ENCODE data around the gene FOXJ2.
A peak's percentile ranks its signal among the peaks of the same experiment; 100 is the strongest.
"Not testable (repeated sequence)": the region's sequence is repeated elsewhere in the genome, so short reads cannot be mapped to it uniquely, and the experiment has no call there.

Gene FOXJ2

DNA sequence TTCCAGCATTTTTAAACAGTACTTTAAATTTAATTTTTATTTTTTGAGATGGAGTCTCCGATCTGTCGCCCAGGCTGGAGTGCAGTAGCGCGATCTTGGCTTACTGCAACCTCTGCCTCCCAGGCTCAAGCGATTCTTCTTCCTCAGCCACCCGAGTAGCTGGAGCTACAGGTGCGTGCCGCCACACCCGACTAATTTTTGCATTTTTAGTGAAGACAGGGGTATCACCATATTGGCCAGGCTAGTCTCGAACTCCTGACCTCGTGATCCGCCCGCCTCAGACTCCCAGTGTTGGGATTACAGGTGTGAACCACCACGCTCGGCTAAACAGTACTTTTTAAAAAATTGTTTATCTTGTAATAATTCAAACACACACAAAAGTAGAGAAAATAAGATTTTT lies 4.2 kb upstream of the FOXJ2 start:
- DNase-seq (ENCODE audit: low read depth in 2 of 3, low spot score in 2 of 3) = no peak

DNA sequence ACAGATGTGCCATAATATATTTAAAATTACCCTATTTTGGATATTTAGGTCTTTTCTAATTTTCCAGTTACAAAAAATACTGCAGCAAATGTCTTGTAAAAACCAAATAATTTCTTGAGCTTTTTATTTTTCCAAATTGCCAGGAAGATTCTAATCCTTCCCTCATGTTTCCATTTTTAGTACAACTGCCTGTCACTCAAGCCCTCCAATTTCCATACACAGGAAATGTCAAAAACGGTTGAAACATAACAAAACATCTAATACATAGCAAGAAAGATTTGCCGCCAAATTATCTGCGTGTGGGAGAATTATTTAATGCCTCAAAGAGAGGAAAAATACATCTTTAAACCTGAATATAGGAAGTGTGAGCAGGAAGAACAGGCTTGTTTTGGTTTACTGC lies 2.3 kb upstream of the FOXJ2 start:
- DNase-seq (ENCODE audit: low read depth in 2 of 3, low spot score in 2 of 3) = no peak

DNA sequence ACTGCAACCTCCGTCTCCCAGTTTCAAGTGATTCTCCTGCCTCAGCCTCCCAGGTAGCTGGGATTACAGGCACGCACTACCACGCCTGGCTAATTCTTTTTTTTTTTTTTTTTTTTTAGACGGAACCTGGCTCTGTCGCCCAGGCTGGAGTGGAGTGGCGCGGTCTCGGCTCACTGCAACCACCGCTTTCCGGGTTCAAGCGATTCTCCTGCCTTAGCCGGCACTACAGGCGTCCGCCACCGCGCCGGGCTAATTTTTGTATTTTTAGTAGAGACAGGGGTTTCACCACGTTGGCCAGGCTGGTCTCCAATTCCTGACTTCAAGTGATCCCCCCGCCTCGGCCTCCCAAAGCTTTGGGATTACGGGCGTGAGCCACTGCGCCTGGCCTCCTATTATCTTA lies 1.5 kb upstream of the FOXJ2 start:
- not testable (repeated sequence) for DNase-seq (ENCODE audit: low read depth in 2 of 3, low spot score in 2 of 3)

DNA sequence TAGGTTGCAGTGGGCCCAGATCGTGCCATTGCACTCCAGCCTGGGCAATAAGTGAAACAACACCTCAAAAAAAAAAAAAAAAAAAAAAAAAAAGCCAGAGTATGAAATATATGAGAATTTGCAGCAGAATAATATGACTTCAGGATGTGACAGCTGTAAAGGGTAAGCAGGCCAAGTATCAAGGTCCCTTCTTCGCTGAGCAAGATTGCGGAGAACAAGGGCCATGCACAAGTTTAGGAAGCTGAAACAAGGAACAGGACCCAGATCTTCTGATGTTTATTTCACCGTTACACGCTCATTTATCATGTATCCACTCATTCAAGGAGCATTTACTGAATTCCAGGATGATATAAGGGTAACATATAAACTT lies 659 bp upstream of the FOXJ2 start:
- DNase-seq (ENCODE audit: low read depth in 2 of 3, low spot score in 2 of 3) = no peak

DNA sequence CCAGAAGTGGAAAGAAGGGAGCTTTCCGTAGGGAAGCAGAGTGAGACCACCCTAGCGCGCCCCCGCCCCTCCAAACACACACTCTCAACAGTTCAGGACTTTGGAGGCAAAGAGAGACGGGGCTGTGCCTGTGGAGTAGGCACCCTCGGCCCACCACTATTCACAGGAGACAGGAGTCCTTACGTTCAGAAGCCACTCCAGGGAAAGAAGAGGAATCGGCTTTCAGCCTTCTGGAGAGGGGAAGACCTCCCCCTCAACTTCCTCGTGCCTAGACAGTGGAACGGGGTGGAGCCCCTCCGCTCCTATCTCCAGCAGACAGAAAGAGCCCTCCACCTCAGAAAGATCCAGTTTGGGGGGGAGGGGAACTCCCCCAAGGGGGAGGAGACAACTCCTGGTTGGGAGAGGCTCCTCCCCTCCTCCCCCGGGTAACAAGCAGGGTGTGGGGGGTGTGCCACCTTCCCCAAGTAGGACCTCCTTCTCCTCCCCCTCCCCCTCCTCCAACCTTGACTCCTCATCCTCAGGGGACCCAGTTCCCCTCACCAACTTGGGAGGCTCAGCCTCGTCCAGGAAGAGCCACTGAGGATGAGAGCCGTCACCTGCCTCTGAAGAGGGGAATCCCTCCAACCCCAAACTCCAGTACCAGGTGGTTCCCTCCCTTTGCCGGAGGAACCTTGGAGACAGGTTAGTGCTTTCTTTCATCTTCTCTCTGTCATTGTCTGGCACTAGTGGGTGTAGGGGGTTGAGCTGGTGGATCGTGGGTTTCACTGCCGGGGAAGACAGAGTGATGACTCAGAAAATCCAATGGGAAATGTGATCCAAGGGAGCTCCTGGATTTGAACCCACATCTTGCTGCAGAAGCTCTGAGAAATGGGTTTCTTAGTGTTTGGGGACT lies 883 bp downstream of the FOXJ2 start:
- no peak for DNase-seq (ENCODE audit: low read depth in 2 of 3, low spot score in 2 of 3)

DNA sequence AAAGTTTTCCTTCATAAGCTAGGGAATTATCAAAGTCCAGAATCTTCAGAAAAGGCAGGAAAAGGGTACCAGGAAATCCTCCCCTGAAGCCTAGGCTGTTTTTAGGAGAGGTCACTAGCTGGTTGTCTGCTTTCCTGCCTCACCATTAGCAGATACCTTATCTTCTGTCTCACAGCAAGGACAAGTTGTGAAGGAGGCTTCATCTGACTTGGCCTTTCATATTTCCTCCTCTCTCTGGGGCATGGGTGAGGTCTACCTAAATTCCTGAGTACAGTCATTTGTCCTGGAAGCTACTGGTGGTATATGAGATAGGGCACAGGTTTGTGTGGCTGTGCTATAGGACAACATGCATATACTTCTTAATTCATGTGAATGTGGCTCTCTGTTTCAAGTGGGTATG lies 2.3 kb downstream of the FOXJ2 start:
- DNase-seq (ENCODE audit: low read depth in 2 of 3, low spot score in 2 of 3) = no peak

DNA sequence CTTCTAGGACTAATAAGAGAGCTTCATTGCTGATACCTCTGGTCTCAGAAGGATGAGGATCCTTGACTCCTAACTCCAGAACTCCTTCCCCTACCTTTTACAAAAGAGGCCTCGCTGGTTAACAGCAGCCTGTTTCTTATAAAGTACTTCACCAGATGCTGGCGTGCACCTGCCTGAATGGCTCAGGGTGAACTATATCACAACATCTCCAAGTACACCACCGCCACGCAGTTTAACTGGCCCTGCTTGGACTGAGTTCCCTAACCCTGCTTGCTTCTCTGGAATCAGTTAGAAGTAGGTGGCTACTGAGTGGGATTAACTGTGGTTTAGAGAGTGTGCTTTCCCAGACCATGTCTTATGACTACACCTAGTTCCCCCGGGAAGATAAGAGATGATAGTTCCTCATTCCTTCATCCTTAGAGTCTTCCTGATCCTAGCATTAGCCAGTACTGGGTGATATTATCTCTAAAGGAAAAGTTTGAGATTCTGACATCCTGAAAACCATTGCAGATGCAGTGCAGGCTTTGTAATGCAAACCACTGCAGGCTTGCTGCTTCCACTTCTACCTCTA lies 3.0 kb downstream of the FOXJ2 start:
- no peak for DNase-seq (ENCODE audit: low read depth in 2 of 3, low spot score in 2 of 3)

DNA sequence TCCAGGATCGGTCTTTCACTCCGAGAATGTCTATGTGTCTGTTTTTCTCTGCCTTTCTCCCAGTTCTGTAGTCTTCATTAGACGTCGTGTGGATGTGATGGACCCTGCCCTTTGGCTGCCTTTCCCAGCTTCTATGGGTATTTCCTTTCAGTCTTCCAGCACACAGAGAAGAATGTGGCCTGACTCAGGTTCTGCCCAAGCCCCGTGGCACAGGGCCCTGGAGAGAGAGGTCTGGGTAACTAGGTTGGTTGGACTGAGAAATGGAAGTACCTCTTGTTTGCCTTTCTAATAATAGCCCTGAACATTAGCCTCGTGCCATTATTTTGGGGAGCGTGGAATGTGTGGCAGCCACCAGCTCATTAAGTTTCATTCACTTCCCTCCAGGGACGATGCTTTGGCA lies 3.8 kb downstream of the FOXJ2 start:
- DNase-seq (ENCODE audit: low read depth in 2 of 3, low spot score in 2 of 3) = no peak

DNA sequence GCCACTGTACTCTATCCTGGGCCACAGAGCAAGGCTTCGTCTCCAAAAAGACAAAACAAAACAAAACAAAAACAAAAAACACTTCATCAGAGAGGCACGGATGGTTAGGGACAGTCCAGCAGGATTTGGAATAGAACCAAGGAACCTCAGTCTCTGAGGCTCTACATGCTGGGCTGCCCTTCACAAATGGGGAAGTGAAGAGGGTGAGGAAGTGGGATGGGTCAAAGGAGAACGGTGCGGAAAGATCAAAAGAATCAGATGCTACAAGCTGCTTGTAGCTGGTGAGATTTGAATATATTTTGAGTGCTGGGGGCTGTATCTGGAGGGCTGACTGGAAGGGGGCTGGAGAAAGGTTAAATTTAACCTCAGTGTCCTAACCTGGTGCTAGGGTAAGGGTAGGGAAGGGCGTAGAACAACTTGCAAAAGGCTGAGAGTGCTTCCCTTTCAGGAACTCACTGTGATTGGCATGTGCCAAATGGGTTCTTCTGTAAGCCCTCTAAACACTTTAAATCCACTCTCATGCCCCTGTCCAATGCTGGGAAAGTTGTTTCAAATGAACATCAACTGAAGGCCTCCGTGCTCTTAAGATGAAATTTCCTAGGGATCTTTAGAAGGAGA lies 4.6 kb downstream of the FOXJ2 start:
- DNase-seq (ENCODE audit: low read depth in 2 of 3, low spot score in 2 of 3) = no peak

DNA sequence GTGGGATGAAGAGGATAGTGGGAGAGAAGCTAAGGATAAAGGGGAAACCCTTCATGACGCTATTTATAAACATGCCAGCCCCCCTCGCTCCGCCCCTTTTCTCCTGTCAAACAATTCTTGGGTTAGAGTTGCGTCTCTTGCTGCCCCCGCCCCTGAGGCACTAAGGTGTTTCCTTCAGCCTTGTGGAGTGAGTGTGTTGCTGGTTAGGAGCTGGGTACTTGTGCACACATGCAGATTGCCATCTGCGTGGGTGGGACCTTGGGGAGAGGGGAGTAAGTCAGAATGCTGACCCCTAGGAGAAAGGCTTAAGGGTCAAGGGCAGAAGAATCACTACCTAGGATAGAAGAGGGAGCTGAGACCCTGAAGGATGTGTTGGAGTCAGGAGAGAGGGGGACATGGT lies 5.4 kb downstream of the FOXJ2 start:
- no peak for DNase-seq (ENCODE audit: low read depth in 2 of 3, low spot score in 2 of 3)

DNA sequence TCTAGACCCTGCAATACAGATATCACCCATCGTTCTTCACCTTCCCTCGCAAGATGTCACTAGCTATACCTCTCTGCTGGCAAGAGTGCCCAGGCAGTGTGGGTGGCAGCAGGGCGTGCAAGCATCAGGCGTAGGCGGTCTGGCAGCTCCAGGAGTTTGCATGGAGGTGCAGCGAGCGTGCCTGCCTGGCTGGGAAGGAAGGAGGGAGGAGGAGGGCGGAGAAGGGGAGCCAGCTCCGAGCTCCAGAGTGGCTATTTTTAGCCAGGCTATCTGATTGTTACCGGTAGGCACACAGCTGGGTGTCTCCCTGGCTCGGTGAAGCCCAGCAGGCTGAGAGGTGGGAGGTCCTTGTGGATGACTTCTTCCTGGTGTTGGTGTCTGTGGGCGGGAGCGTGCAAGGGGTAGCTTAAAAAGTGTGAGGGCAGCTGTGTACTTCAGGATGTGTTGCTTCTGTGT lies 6.2 kb downstream of the FOXJ2 start:
- no peak for DNase-seq (ENCODE audit: low read depth in 2 of 3, low spot score in 2 of 3)

DNA sequence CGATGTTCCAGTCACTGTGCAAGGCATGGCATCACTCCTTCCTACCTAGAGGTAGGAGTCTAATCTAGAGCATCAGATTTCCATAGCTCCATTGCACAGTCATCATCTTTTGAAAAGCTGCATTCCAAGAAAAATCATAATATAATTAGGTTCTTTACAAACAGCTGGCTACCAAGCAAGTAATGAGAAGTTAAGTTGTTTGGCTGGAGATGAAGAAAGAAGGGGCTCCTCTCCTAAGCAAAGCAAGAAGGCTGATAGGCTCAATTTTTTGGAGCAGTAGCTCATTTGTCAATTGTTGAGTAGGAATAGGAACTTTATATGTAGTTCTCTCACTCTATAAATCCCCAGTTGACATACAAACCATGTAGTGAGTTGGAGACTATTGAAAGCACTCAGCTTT lies 8.3 kb downstream of the FOXJ2 start:
- DNase-seq (ENCODE audit: low read depth in 2 of 3, low spot score in 2 of 3) = no peak

DNA sequence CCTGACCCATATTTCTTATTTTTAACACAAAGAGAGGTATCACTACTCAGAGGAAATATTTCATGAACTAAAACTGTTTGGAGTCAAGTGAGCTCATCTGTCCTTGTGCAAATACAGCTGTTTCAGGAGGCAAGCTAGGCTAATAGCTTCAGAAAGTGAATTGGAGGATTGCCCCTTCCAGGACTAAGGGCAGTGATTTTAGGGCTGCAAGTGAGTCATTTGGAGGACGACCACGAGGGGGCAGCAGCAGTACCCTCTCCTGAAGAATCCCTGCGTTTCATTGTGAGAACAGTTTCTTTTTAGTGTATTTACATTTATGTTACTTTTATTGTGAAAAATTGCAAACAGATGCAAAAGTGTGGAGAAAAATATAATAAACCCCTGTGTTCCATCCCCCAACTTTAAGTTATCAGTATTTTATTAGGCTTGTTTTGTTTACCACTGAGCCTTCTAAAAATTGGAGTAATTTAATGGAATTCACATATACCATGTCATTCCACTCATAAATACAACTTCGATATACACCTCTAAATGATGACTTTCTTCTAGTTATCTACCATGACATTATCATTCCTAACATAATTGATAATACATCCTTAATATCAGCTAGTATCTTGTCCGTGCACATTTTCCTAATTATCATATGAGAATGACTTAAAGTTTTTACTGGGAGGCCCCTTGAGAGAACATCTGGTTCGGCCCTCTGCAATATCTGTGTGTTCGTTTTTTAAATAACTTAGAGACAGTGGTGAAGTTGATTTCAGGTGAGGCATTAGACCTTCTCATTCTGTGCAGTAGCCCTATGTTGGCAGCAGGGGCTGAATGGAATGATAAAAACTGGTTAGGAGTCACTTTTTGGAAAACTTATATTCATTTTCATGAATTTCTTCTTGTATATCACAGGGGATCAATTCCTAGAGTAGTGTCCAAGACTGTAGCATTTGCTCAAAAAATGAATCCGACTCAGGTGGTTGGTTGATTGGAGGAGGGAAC lies 13.7 kb downstream of the FOXJ2 start:
- peak in 2 of 3 experiments; percentile 62 to 73 for DNase-seq (ENCODE audit: low read depth in 2 of 3, low spot score in 2 of 3)

DNA sequence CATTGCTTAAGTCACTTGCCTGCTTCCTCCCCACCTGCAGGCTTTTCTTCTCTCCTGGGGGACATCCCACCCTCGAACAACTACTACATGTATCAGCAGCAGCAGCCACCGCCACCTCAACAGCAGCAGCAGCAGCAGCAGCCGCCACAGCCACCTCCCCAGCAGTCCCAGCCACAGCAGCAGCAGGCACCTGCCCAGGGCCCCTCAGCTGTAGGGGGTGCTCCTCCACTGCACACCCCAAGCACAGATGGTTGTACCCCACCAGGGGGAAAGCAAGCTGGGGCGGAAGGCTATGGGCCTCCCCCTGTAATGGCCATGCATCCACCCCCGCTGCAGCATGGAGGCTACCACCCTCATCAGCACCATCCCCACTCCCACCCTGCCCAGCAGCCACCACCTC lies 15.3 kb downstream of the FOXJ2 start:
- DNase-seq (ENCODE audit: low read depth in 2 of 3, low spot score in 2 of 3) = no peak

DNA sequence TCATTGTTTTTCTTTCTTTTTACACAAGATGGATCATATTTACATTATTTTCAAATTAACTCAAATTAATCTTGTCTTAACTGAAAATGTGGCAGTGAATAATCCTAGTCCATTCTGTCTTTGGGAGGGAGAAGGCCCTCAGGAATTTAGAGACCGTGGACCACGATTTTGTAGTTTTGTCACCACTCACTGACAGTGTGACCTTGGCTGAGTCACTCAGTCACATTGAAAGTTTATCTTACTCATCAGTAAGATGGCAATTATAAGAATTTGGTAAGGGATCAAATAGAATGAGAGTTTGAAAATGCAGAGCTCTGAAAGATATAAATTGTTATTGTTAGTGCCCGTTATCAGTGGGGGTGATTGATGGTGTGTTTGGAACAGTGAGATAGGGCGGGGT lies 16.4 kb downstream of the FOXJ2 start:
- DNase-seq (ENCODE audit: low read depth in 2 of 3, low spot score in 2 of 3) = no peak

DNA sequence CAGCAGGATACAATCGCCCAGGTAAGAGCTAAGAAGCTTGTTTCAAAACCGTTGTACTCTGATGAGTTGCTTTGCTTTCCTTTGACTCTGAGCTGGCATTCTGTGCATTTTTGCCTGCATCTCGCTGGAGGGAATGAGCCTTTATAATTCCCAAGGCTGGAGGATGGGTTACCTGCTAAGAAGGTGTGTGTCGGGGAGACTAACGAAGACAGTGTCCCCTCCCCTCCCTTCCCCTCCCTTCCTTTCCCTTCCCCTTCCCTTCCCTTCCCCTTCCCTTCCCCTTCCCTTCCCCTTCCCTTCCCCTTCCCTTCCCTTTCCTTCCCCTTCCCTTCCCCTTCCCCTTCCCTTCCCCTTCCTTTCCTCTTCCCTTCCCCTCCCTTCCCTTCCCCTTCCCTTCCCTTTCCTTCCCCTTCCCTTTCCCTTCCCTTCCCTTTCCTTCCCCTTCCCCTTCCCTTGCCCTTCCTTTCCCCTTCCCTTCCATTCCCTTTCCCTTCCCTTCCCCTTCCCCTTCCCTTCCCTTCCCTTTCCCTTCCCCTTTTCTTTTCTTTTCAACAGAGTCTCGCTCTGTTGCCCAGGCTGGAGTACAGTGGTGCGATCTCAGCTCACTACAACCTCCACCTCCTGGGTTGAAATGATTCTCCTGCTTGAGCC lies 18.2 kb downstream of the FOXJ2 start:
- no peak for DNase-seq (ENCODE audit: low read depth in 2 of 3, low spot score in 2 of 3)

DNA sequence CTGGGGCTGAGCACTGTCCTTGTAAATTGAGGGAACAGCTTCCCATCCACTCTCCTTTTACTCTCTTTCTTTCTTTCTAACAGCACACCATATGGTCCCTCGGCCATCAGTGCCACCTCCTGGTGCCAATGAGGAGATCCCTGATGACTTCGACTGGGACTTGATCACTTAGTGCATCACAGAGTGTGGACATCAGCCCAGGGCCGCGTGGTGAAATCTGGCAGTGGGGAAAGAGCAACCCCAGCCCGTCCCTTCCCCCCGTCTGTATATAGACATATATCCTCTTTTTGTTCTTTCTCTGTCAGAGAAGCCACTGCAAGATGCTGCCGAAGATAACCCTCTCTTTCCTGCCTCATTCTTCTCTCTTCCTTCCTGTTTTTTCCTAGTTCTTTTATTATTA lies 20.2 kb downstream of the FOXJ2 start:
- no peak for DNase-seq (ENCODE audit: low read depth in 2 of 3, low spot score in 2 of 3)

DNA sequence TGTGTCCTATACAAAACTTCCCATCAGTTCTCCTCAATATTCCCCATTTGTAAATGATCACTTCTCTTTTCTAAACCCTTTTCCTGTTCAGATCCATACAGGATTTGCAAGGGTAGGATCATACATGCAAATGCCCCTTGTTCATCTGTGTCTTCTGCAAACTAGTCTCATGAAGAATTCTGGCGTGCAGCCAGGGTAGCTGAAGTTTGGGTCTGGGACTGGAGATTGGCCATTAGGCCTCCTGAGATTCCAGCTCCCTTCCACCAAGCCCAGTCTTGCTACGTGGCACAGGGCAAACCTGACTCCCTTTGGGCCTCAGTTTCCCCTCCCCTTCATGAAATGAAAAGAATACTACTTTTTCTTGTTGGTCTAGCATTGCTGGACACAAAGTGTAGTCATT lies 22.3 kb downstream of the FOXJ2 start:
- no peak for DNase-seq (ENCODE audit: low read depth in 2 of 3, low spot score in 2 of 3)

DNA sequence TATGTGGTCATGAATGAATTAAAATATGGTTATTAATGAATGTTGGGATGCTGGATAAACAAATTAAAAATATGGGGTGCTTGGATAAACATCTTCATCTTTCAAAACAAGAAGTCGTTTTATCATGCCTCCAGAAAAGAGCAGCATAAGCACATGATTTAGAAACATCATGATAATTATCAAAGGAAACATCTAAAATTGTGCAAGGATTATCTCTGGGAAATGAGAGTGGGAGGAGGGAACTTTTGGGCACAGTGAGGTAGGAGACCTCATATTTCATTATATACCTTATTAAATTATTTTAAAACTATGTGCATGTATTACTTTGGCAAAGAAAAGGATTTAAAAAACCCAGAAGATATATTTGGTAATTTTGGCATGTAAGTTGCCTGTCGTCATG lies 24.8 kb downstream of the FOXJ2 start:
- DNase-seq (ENCODE audit: low read depth in 2 of 3, low spot score in 2 of 3) = no peak

DNA sequence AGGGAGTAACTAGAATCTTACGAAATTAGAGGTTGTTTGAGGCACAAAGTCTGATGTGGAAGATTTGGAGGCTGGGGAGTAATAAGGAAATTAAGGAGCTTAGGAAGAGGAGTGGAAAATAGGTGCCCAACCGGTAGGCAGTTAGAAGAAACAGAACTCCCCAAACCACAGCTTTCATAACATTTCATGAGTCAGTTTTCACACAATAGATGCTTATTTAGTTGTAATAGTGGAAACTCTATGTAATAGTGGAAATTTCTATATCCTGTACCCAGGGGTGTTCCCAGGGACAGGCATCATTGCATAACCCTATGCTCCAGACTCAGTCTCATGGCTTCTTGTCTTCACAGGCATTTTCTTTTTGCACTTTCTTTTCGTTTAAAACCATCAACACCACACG lies 25.3 kb downstream of the FOXJ2 start:
- no peak for DNase-seq (ENCODE audit: low read depth in 2 of 3, low spot score in 2 of 3)

DNA sequence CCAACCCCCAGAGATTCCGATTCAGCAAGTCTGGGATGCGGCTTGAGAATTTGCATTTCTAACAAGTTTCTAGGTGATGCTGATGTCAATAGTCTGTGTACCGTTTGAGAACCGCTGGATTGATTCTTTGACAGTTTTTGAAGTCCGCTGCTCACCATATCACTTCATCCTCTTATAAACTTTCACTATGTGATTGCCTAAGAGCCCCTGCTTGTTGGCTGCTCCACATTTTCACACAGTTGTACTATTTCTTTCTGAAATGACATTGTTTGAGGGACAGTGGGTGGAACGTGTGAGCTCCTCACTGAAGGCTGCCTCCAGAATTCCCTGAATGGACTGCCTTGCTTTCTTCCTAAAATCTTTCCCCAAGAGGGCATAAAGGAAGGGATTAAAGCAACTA lies 26.0 kb downstream of the FOXJ2 start:
- DNase-seq (ENCODE audit: low read depth in 2 of 3, low spot score in 2 of 3) = no peak
